8988T (cell line): ENCODE data around the gene CBS.
"Not testable (repeated sequence)": the region's sequence is repeated elsewhere in the genome, so short reads cannot be mapped to it uniquely, and the experiment has no call there.

Experiments
- DNase-seq: peaks from one replicate; pipeline ENCODE4 v3.0.0; 2011

Gene CBS

DNA sequence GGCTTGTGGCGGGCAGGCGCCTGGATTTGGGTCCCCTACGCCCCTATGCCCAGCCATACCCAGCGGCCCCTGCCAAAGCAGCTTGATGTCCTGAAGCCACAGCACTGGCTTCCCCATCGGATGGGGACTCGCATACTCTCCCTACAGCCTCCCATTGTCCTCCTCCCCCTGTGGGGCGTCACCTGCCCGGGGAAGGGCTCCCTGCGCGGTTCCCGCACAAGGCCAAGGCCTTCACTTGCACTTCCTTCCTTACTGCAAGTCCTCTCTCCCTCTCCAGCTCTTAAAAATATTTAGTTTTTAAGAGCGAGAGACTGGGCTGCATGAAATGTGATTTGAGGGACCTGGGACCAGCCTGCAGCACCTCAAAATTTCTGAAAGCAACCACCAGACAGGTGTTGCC, 8.9 kb downstream of the CBS start:
- DNase-seq: not testable (repeated sequence)

GRCh38 chr21:43065991-43066390, 9.6 kb downstream of the CBS start:
- DNase-seq: not testable (repeated sequence)

GRCh38 chr21:43064265-43064917, 11.2 kb downstream of the CBS start:
- DNase-seq: not testable (repeated sequence)

DNA sequence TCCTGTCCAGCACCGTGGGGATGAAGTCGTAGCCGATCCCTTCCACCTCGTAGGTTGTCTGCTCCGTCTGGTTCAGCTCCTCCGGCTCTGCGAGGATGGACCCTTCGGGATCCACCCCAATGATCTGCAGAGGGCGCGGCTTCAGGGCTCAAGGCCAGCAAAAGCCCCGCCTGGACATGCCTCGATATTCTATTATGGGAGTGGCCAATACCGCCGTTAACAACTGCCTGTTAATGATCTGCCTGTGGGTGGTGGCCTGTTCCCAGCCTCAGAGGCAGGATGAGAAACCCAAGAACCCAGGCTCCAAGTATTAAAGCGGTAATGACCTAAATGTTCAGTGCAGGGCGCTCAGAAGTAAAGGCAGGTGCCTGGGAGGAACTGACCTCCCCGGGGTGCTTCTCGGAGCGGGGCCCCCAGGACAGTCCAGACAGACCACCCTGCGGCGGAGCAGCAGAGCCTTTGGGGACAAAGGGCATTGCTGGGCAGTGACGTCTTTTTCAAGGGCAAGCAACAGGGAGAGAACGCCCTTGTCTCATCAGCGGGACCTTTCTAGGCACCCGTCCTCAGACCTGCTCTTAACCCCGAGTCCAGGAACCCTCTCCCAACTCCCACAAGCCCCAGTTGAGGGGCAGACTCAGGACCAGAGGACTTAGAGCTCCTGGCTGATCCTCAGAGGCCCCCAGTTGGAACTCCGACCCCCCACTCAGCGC, 12.5 kb downstream of the CBS start:
- not testable (repeated sequence) for DNase-seq

DNA sequence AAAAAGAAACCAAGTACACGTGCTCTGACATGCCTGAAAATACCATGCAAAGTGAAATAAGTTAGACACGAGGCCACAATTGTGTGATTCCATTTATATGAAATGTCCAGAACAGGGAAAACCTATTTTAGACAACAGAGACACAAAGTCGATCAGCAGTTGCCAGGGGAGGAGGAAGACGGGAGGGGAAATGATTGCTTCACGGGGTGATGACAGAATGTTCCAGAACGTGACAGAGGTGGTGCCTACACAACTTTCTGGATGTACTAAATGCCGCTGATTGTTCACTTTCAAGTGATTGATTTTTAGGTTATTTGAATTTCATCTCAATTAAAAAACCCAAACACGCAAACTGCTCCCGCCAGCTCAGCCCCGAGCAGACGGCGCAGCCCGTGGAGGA, 22.5 kb downstream of the CBS start:
- DNase-seq: not testable (repeated sequence)

- DNase-seq: not testable (repeated sequence)
Measured at GRCh38 chr21:43045876-43046821, 29.5 kb downstream of the CBS start.

- DNase-seq: not testable (repeated sequence)
Measured at GRCh38 chr21:43045165-43045875, 30.3 kb downstream of the CBS start.

- not testable (repeated sequence) for DNase-seq
Measured at GRCh38 chr21:43044547-43044946, 31.1 kb downstream of the CBS start.

DNA sequence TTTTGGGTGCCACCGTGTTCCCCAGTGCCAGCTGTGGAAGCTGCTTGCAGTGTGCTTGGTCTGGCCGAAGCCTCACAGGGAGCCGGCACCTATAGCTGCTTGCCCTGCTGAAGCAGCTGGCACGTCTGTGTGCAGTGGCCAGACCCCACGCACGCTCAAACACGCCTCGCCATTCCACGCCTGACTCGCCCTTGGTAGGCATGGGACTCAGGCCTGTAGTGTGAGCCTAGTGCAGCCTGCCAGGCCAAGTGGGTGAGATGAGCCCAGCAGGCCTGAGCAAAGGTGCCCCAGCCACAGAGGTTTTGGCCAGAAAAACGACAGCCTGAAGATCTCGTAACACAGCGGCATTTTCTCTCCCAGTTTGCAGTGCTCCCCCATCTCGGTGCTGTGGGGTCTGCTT, 32.3 kb downstream of the CBS start:
- not testable (repeated sequence) for DNase-seq

- DNase-seq: not testable (repeated sequence)
Measured at GRCh38 chr21:43042169-43042568, 33.5 kb downstream of the CBS start.

GRCh38 chr21:43038659-43039044, 37.0 kb downstream of the CBS start:
- DNase-seq: not testable (repeated sequence)

- DNase-seq: not testable (repeated sequence)
Measured at GRCh38 chr21:43037918-43038658, 37.5 kb downstream of the CBS start.

- DNase-seq: not testable (repeated sequence)
Measured at GRCh38 chr21:43036889-43037288, 38.7 kb downstream of the CBS start.

DNA sequence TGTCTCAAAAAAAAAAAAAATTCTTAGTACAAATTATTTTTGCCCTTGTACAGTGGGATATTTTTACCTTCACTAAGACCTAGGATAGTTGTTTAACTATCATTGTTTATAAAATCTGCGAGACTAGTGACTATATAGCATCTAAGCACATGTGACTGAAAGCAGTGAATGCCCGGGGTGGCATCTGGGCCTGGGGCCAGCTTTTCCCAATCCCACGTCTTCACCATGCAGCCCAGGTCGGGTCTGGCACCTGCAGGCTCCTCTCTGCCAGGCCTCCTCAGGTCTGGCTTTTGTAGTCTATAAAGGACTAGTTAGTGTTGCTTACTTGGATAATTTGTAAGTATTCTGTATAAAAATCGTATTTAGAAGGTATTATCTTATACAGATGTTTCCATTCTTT, 40.8 kb downstream of the CBS start:
- DNase-seq: no peak

DNA sequence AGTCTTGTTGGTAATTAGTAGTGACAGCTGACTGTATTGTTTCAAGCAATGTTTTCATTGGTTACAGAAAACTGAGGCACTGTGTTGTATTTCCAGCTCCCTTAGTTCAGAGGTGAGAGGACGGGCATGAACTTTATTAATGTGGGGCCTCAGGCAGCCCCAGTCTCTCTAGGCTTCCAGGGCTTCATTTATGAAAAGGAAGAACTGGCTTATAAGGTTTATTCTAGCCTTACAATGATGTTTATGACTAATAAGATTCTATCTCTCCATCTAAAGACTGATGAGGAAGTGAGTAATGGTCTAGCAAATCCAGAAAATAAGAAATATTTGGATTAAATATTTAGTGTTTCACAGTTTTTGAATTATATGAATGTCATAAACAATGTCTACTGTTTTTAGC, 41.5 kb downstream of the CBS start:
- no peak for DNase-seq

DNA sequence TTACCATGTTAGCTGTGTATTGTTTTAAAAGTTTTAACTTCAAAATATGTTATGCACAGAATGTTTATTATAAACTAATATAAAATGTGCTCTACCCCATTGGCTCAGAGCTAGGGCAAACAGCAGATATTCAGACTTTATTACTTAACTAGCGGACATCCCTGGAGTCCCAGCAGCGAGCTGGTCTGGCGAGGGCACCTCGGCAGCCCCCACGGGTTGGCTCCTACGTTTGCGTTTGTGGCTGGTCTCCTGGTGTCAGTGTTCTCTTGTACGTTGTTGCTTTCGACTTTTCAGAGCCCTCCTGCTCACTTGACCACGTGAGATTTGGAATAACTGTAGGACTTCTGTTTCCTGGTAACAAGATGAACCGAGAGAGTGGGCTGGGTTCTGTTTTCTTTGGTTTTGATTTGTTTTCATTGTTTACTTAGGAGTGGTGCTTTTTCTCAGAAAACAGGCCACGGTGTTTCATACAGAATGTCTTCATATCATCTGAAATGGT, 44.5 kb downstream of the CBS start:
- no peak for DNase-seq

- no peak for DNase-seq
Measured at GRCh38 chr21:43029785-43030184, 45.9 kb downstream of the CBS start.

DNA sequence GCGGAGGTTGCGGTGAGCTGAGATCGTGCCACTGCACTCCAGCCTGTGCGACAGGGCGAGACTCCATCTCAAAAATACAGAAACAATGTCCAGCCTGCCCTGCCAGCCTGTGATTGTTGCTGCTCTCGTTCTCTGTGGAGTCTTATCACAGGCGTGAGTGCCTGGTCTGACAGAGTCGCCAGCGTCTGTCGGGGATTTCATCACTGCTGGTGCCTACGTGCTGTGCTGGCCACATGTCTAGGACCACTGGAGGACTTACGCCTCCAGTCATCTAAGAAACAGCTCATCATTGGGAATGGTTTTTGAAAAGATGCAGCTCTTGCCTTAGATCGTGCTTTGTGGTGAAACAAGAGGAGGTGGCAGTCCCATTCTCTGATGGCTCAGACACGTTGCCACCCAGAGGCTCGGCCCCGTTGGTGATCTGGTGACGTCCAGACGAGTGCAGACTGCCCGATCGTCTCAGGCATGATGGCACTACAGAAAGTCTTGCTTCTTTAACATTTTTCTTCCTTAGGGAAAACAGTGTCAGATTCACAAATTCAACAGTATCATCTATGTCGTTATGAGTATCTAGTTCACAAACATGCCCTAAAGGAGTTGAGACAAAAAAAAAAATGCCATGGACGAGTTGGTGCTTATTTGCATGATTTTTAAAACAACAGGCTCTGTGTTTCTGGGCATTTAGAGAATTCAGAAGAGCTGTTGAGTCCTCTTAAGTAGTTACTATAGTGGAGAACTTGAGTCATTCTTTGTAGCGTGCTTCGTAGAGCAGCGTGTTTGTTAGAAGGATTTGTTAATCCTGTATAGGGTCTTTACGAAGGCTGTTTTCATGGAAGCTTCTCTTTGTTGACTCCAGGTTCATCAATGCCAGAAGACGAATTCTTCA, 47.5 kb downstream of the CBS start:
- DNase-seq: no peak

- DNase-seq: no peak
Measured at GRCh38 chr21:43025636-43026180, 49.9 kb downstream of the CBS start.

- DNase-seq: no peak
Measured at GRCh38 chr21:43024439-43025136, 51.0 kb downstream of the CBS start.
